ENCODE measurements around the gene ADARB1.

The ADARB1 gene

GRCh38 chr21:45069085-45069484, 5.3 kb upstream of the ADARB1 start:
- no peak for DNase-seq (ENCODE audit: extremely low read depth, insufficient read length)
- Histone ChIP-seq H3K36me3 (ENCODE audit: control insufficient read depth, insufficient read depth, low read length) (no peaks in the 10 kb centered on the region), H3K4me3 (replicated peaks; ENCODE audit: low read depth, low read length) (no peak overlapping the region), H3K27me3 (replicated peaks; ENCODE audit: control insufficient read depth, insufficient read depth, low read length) (peaks cover 1% of the 10 kb centered on the region)
- no peak for TF ChIP-seq CTCF (IDR thresholded peaks at IDR 0.05; ENCODE audit: insufficient read depth, low read length, poor library complexity, severe bottlenecking)

- H3K36me3 ChIP-seq (ENCODE audit: control insufficient read depth, insufficient read depth, low read length): no peaks in the 10 kb centered on the region
- peaks cover 1% of the 10 kb centered on the region for H3K27me3 ChIP-seq (replicated peaks; ENCODE audit: control insufficient read depth, insufficient read depth, low read length)
- no peak overlapping the region for H3K4me3 ChIP-seq (replicated peaks; ENCODE audit: low read depth, low read length)
- no peak for DNase-seq (ENCODE audit: extremely low read depth, insufficient read length)
- TF ChIP-seq CTCF (IDR thresholded peaks at IDR 0.05; ENCODE audit: insufficient read depth, low read length, poor library complexity, severe bottlenecking): no peak
These were observed 4.7 kb upstream of the ADARB1 start for GRCh38 chr21:45069711-45070110.

- Histone ChIP-seq H3K27me3 (replicated peaks; ENCODE audit: control insufficient read depth, insufficient read depth, low read length) (peaks cover 1% of the 10 kb centered on the region), H3K4me3 (replicated peaks; ENCODE audit: low read depth, low read length) (no peak overlapping the region), H3K36me3 (ENCODE audit: control insufficient read depth, insufficient read depth, low read length) (no peaks in the 10 kb centered on the region)
- no peak for DNase-seq (ENCODE audit: extremely low read depth, insufficient read length)
- no peak for TF ChIP-seq CTCF (IDR thresholded peaks at IDR 0.05; ENCODE audit: insufficient read depth, low read length, poor library complexity, severe bottlenecking)
These were observed 3.1 kb upstream of the ADARB1 start for GRCh38 chr21:45071078-45071873.

GRCh38 chr21:45071874-45072737, 2.3 kb upstream of the ADARB1 start:
- no peak for TF ChIP-seq CTCF (IDR thresholded peaks at IDR 0.05; ENCODE audit: insufficient read depth, low read length, poor library complexity, severe bottlenecking)
- Histone ChIP-seq H3K4me3 (replicated peaks; ENCODE audit: low read depth, low read length) (no peak overlapping the region), H3K27me3 (replicated peaks; ENCODE audit: control insufficient read depth, insufficient read depth, low read length) (peaks cover 1% of the 10 kb centered on the region), H3K36me3 (ENCODE audit: control insufficient read depth, insufficient read depth, low read length) (no peaks in the 10 kb centered on the region)
- DNase-seq (ENCODE audit: extremely low read depth, insufficient read length): no peak

- TF ChIP-seq CTCF (IDR thresholded peaks at IDR 0.05; ENCODE audit: insufficient read depth, low read length, poor library complexity, severe bottlenecking): no peak
These were observed 1.6 kb upstream of the ADARB1 start for GRCh38 chr21:45072738-45073300.

More at GRCh38 chr21:45072738-45073300, 1.6 kb upstream of the ADARB1 start:
- DNase-seq (ENCODE audit: extremely low read depth, insufficient read length): no peak
- H3K36me3 ChIP-seq (ENCODE audit: control insufficient read depth, insufficient read depth, low read length): no peaks in the 10 kb centered on the region
- H3K27me3 ChIP-seq (replicated peaks; ENCODE audit: control insufficient read depth, insufficient read depth, low read length): peaks cover 1% of the 10 kb centered on the region
- no peak overlapping the region for H3K4me3 ChIP-seq (replicated peaks; ENCODE audit: low read depth, low read length)
